Measurements from ENCODE around the gene CD109. TPM values are rescaled to one million over a fixed set of nuclear protein-coding genes. Genes with fewer than 3 reads are reported as not detected.

Gene CD109
- total and polyA plus RNA-seq, 10 of the 15 experiments (the other 5 are each of a cell fraction or from before 2014, with no cell fraction given) = 0.27 to 4.4 (median 2.1) TPM

DNA sequence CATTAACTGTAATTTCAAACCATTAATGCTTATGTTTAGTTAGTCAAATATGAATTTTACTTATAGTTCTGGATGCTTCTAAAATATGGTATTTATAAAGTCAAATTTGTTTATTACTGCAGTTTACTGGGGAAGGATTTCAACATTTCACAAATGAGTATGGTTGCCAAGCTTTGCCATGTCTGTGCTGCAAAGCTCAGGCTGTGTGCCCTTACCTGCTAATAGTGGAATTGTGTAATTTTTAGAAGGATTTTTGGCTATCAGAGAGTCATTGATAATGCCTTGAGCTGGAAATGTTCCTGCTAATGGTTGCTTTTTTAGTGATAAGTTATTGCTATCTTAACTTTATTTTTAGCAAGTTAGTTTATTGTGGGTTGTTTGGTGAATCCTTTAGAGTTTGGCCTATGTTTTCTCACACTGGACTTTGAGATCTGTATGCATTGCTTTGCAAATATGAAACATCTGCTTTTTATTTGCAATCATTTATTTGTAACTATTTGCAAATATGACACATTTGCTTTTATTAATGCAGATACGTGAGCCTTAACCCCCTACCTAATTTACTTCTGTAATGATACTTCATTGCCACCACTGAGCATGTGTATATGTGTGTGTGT is 105.8 kb downstream of the CD109 start (continued):
- TF ChIP-seq, protein P1, sequence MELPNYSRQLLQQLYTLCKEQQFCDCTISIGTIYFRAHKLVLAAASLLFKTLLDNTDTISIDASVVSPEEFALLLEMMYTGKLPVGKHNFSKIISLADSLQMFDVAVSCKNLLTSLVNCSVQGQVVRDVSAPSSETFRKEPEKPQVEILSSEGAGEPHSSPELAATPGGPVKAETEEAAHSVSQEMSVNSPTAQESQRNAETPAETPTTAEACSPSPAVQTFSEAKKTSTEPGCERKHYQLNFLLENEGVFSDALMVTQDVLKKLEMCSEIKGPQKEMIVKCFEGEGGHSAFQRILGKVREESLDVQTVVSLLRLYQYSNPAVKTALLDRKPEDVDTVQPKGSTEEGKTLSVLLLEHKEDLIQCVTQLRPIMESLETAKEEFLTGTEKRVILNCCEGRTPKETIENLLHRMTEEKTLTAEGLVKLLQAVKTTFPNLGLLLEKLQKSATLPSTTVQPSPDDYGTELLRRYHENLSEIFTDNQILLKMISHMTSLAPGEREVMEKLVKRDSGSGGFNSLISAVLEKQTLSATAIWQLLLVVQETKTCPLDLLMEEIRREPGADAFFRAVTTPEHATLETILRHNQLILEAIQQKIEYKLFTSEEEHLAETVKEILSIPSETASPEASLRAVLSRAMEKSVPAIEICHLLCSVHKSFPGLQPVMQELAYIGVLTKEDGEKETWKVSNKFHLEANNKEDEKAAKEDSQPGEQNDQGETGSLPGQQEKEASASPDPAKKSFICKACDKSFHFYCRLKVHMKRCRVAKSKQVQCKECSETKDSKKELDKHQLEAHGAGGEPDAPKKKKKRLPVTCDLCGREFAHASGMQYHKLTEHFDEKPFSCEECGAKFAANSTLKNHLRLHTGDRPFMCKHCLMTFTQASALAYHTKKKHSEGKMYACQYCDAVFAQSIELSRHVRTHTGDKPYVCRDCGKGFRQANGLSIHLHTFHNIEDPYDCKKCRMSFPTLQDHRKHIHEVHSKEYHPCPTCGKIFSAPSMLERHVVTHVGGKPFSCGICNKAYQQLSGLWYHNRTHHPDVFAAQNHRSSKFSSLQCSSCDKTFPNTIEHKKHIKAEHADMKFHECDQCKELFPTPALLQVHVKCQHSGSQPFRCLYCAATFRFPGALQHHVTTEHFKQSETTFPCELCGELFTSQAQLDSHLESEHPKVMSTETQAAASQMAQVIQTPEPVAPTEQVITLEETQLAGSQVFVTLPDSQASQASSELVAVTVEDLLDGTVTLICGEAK (IDR thresholded peaks at IDR 0.05; ENCODE audit: borderline replicate concordance) = no peak
- TF ChIP-seq TCF7 (IDR thresholded peaks at IDR 0.05; ENCODE audit: borderline replicate concordance) (no peak), YBX1 (IDR thresholded peaks at IDR 0.05) (no peak), TCF3 (IDR thresholded peaks at IDR 0.05; ENCODE audit: borderline replicate concordance, insufficient read depth, low read depth, low read length) (no peak)
- TF ChIP-seq, protein P2, sequence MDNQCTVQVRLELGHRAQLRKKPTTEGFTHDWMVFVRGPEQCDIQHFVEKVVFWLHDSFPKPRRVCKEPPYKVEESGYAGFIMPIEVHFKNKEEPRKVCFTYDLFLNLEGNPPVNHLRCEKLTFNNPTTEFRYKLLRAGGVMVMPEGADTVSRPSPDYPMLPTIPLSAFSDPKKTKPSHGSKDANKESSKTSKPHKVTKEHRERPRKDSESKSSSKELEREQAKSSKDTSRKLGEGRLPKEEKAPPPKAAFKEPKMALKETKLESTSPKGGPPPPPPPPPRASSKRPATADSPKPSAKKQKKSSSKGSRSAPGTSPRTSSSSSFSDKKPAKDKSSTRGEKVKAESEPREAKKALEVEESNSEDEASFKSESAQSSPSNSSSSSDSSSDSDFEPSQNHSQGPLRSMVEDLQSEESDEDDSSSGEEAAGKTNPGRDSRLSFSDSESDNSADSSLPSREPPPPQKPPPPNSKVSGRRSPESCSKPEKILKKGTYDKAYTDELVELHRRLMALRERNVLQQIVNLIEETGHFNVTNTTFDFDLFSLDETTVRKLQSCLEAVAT (IDR thresholded peaks at IDR 0.05) = no peak

DNA sequence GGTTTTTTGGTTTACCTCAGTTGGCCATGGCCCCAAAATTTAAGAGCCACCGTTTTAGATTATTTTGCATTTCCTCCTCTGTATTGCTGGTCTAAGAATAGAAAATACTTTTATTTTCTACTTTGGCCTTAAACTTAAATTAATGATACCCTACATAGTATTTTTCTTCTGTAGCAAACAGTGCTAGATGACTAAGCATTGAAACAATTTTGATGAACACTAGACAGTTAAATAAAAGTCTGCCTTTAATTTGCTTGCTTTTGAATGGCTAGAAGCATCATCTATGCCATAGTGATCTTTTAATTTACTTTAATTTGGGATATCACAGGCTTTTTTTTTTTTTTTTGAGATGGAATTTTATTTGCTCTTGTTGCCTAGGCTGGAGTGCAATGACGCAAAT is 106.4 kb downstream of the CD109 start:
- Histone ChIP-seq H3K4me3 (no peak overlapping the region), H3K27ac (ENCODE audit: control insufficient read depth, insufficient read depth) (no peak overlapping the region), H2AFZ (ENCODE audit: control insufficient read depth, low read depth, low read length) (no peak overlapping the region), H3K9me3 (replicated peaks; ENCODE audit: control insufficient read depth, insufficient read depth, low read length) (no peaks in the 10 kb centered on the region), H3K4me2 (ENCODE audit: control insufficient read depth, insufficient read depth) (no peak overlapping the region), H3K4me1 (ENCODE audit: control insufficient read depth, insufficient read depth, low read length) (no peaks in the 10 kb centered on the region), H3K27me3 (replicated peaks in 1 of 2; ENCODE audit: control insufficient read depth in 2 of 2, insufficient read depth in 2 of 2, low read length in 1 of 2) (no peaks in the 10 kb centered on the region), H3K36me3 (ENCODE audit: control insufficient read depth in 2 of 2, insufficient read depth in 2 of 2, low read length in 1 of 2) (no peaks in the 10 kb centered on the region), H3K9ac (ENCODE audit: control insufficient read depth, insufficient read depth, low read length) (no peak overlapping the region), H3K79me2 (ENCODE audit: control insufficient read depth, insufficient read depth, low read length) (no peaks in the 10 kb centered on the region), H4K20me1 (ENCODE audit: control insufficient read depth, insufficient read depth) (no peaks in the 10 kb centered on the region)
- POLR2A ChIA-PET = no interaction called here
- SMC1A ChIA-PET (ENCODE audit: uncharacterized antibody, unreplicated experiment) = no interaction called here
- intact Hi-C loops (cut with micrococcal nuclease; ENCODE audit: unreplicated experiment) = no loop called here
- CTCF ChIA-PET = no interaction called here
- ATAC-seq (no peak), FAIRE-seq (no peak), DNase-seq (ENCODE audit: low read depth, low spot score) (no peak)
- no TSS peak for BruUV-seq (replicated peaks)
- WGBS (ENCODE audit: insufficient coverage, insufficient replicate concordance, low lambda C conversion rate, missing lambda C conversion rate) = 58% methylated on average over 2 of the region's 2 CpGs
- RAD21 ChIA-PET (ENCODE audit: unreplicated experiment) = no interaction called here
- in situ Hi-C loops (cut with MboI) = no loop called here
- no peak for TF ChIP-seq TCF3 (IDR thresholded peaks at IDR 0.05; ENCODE audit: borderline replicate concordance, insufficient read depth, low read depth, low read length)
- no peak for TF ChIP-seq EGR1 (IDR thresholded peaks at IDR 0.05; ENCODE audit: borderline replicate concordance in 1 of 2, low read depth in 2 of 2, low read length in 2 of 2)
- TF ChIP-seq, protein P3, sequence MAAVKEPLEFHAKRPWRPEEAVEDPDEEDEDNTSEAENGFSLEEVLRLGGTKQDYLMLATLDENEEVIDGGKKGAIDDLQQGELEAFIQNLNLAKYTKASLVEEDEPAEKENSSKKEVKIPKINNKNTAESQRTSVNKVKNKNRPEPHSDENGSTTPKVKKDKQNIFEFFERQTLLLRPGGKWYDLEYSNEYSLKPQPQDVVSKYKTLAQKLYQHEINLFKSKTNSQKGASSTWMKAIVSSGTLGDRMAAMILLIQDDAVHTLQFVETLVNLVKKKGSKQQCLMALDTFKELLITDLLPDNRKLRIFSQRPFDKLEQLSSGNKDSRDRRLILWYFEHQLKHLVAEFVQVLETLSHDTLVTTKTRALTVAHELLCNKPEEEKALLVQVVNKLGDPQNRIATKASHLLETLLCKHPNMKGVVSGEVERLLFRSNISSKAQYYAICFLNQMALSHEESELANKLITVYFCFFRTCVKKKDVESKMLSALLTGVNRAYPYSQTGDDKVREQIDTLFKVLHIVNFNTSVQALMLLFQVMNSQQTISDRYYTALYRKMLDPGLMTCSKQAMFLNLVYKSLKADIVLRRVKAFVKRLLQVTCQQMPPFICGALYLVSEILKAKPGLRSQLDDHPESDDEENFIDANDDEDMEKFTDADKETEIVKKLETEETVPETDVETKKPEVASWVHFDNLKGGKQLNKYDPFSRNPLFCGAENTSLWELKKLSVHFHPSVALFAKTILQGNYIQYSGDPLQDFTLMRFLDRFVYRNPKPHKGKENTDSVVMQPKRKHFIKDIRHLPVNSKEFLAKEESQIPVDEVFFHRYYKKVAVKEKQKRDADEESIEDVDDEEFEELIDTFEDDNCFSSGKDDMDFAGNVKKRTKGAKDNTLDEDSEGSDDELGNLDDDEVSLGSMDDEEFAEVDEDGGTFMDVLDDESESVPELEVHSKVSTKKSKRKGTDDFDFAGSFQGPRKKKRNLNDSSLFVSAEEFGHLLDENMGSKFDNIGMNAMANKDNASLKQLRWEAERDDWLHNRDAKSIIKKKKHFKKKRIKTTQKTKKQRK (IDR thresholded peaks at IDR 0.05; ENCODE audit: low read depth, low read length) = no peak
- TF ChIP-seq HCFC1 (IDR thresholded peaks at IDR 0.05; ENCODE audit: low read length) = no peak
- TF ChIP-seq MYC (IDR thresholded peaks at IDR 0.05; ENCODE audit: insufficient read depth, insufficient read length, insufficient replicate concordance, low read length, severe bottlenecking) = no peak
- TF ChIP-seq FOXM1 (IDR thresholded peaks at IDR 0.05; ENCODE audit: low read depth, low read length) = no peak
- TF ChIP-seq RAD21 (IDR thresholded peaks at IDR 0.05; ENCODE audit: insufficient read depth, low read depth, low read length) = no peak
